WTC11 (cell line): Measurements from ENCODE around the gene ZNF521. TPM values are rescaled to one million over a fixed set of nuclear protein-coding genes. Genes with fewer than 3 reads are reported as not detected.

Source experiments
- ATAC-seq: fragments of 200-7000 bp; cut with Tn5 transposase; 2 replicates; pipeline ENCODE4 v1.10.0; 2021; ENCODE audit warnings: mild to moderate bottlenecking, moderate library complexity
- CTCF ChIA-PET: fragments of 300-600 bp; sonication (Branson Sonifier 250); formaldehyde crosslinking; loops from one replicate; lab custom pipeline; 2021; ENCODE audit warnings: antibody characterized with exemption; lab: Charles Lee
- POLR2A ChIA-PET: fragments of 350-600 bp; sonication (Branson Sonifier 250); formaldehyde crosslinking; loops from one replicate; lab custom pipeline; 2021; ENCODE audit warnings: antibody characterized with exemption; lab: Charles Lee
- DNase-seq: peaks from one replicate; pipeline ENCODE4 v3.0.0; 2021; ENCODE audit warnings: low spot score
- H3K27ac Mint-ChIP-seq: 2 replicates; pipeline ENCODE4 v1.8.0; 2021; ENCODE audit warnings: mixed read lengths
- H3K27me3 Mint-ChIP-seq: 2 replicates; pipeline ENCODE4 v1.8.0; 2021; ENCODE audit warnings: low read depth, mild to moderate bottlenecking, moderate library complexity, mixed read lengths
- H3K36me3 Mint-ChIP-seq: 2 replicates; pipeline ENCODE4 v1.8.0; 2021; ENCODE audit warnings: mixed read lengths
- H3K4me1 Mint-ChIP-seq: 2 replicates; pipeline ENCODE4 v1.8.0; 2022; ENCODE audit warnings: mixed read lengths
- H3K4me3 Mint-ChIP-seq: 2 replicates; pipeline ENCODE4 v1.8.0; 2021; ENCODE audit warnings: mild to moderate bottlenecking, moderate library complexity, mixed read lengths
- H3K9me3 Mint-ChIP-seq: 2 replicates; pipeline ENCODE4 v1.8.0; 2021; ENCODE audit warnings: mixed read lengths
- AR ChIP-seq: fragments of 250-450 bp; sonication (Bioruptor Pico); IDR thresholded peaks from 2 replicates; pipeline ENCODE4 v1.9.0; 2021; ENCODE audit warnings: mild to moderate bottlenecking
- CBFB ChIP-seq: sonication (generic); formaldehyde crosslinking; IDR thresholded peaks from 2 replicates; pipeline ENCODE4 v1.8.1; 2022; ENCODE audit warnings: mild to moderate bottlenecking, low read depth, missing genetic modification reagents
- ELF4 ChIP-seq: sonication (generic); formaldehyde crosslinking; IDR thresholded peaks from 2 replicates; pipeline ENCODE4 v1.8.1; 2022; ENCODE audit warnings: low read depth, mild to moderate bottlenecking, moderate library complexity, missing genetic modification reagents
- FOXK1 ChIP-seq: sonication (generic); formaldehyde crosslinking; IDR thresholded peaks from 2 replicates; pipeline ENCODE4 v1.8.0; 2022; ENCODE audit warnings: mild to moderate bottlenecking, moderate library complexity, missing genetic modification reagents
- FOXP4 ChIP-seq: sonication (generic); formaldehyde crosslinking; IDR thresholded peaks from 2 replicates; pipeline ENCODE4 v1.8.0; 2022; ENCODE audit warnings: mild to moderate bottlenecking, missing genetic modification reagents
- GABPB1 ChIP-seq: sonication (generic); formaldehyde crosslinking; IDR thresholded peaks from 2 replicates; pipeline ENCODE4 v1.8.1; 2023; ENCODE audit warnings: mild to moderate bottlenecking, missing genetic modification reagents
- HMGXB4 ChIP-seq: sonication (generic); formaldehyde crosslinking; IDR thresholded peaks from 2 replicates; pipeline ENCODE4 v1.8.1; 2023; ENCODE audit warnings: mild to moderate bottlenecking, moderate library complexity, missing genetic modification reagents
- MLX ChIP-seq: sonication (generic); formaldehyde crosslinking; IDR thresholded peaks from 2 replicates; pipeline ENCODE4 v1.8.1; 2023; ENCODE audit warnings: mild to moderate bottlenecking, missing genetic modification reagents, moderate library complexity
- NFYB ChIP-seq: sonication (generic); formaldehyde crosslinking; conservative IDR thresholded peaks from 2 replicates; pipeline ENCODE4 v1.8.0; 2022; ENCODE audit warnings: low read depth, missing genetic modification reagents
- TCF7 ChIP-seq: sonication (generic); formaldehyde crosslinking; IDR thresholded peaks from 2 replicates; pipeline ENCODE4 v1.8.0; 2022; ENCODE audit warnings: mild to moderate bottlenecking, low read depth, missing genetic modification reagents, moderate library complexity
- ZNF281 ChIP-seq: sonication (generic); formaldehyde crosslinking; IDR thresholded peaks from 2 replicates; pipeline ENCODE4 v1.8.0; 2023; ENCODE audit warnings: mild to moderate bottlenecking, missing genetic modification reagents
- ZNF317 ChIP-seq: sonication (generic); formaldehyde crosslinking; IDR thresholded peaks from 2 replicates; pipeline ENCODE4 v1.8.1; 2023; ENCODE audit warnings: low read depth, mild to moderate bottlenecking, moderate library complexity, missing genetic modification reagents, borderline replicate concordance
- ZNF416 ChIP-seq: fragments of 250-450 bp; sonication (Bioruptor Pico); IDR thresholded peaks from 2 replicates; pipeline ENCODE4 v1.9.0; 2021; ENCODE audit warnings: mild to moderate bottlenecking, inconsistent platforms
- ZNF423 ChIP-seq: fragments of 250-450 bp; sonication (Bioruptor Pico); IDR thresholded peaks from 2 replicates; pipeline ENCODE4 v2.1.2; 2022; ENCODE audit warnings: mild to moderate bottlenecking, moderate library complexity
- ZNF512 ChIP-seq: sonication (generic); formaldehyde crosslinking; IDR thresholded peaks from 2 replicates; pipeline ENCODE4 v1.8.1; 2022; ENCODE audit warnings: missing genetic modification reagents, borderline replicate concordance
- total RNA-seq: library from RNA; stranded (reverse); gene quantifications from 3 replicates; pipeline ENCODE4 v1.2.3, GENCODE V29; 2021

Gene ZNF521
- total RNA-seq, 1 experiment from 2014 or later = 15.3 TPM

- DNase-seq (no peak), ATAC-seq (0 out of 2 replicates have a peak, but pooled peaks have one; percentile 12)
- H3K36me3 Mint-ChIP-seq = no peaks in the 10 kb centered on the region
- ChIA-PET POLR2A (no interaction called here), CTCF (interaction anchor here (0.6 to 1.5 kb wide), 2 partner anchors 26 to 841 kb away, joined by 3 to 5 read pairs; no protein-coding TSS in a partner anchor)
- TF ChIP-seq HMGXB4 (CRISPR knock-in tag) (no peak), ELF4 (CRISPR knock-in tag) (no peak), ZNF423 (peak; percentile 75), FOXK1 (CRISPR knock-in tag) (no peak), ZNF317 (CRISPR knock-in tag) (no peak), ZNF512 (no peak)
- H3K27ac Mint-ChIP-seq = no peak overlapping the region
- H3K4me1 Mint-ChIP-seq = peaks cover 17% of the 10 kb centered on the region
- no peak overlapping the region for H3K4me3 Mint-ChIP-seq
- H3K9me3 Mint-ChIP-seq = no peaks in the 10 kb centered on the region
- H3K27me3 Mint-ChIP-seq = no peaks in the 10 kb centered on the region
Observed at GRCh38 chr18:25284861-25285550, 67.0 kb downstream of the ZNF521 start.

GRCh38 chr18:25284281-25284680 is 67.7 kb downstream of the ZNF521 start:
- TF ChIP-seq CBFB (CRISPR knock-in tag) = no peak
- Mint-ChIP-seq H3K36me3 (no peaks in the 10 kb centered on the region), H3K4me1 (peaks cover 11% of the 10 kb centered on the region), H3K27ac (no peak overlapping the region), H3K9me3 (no peaks in the 10 kb centered on the region), H3K27me3 (no peaks in the 10 kb centered on the region), H3K4me3 (no peak overlapping the region)
- no peak for ATAC-seq
- POLR2A ChIA-PET = no interaction called here
- no peak for DNase-seq
- CTCF ChIA-PET = interaction anchor here (0.6 to 1.5 kb wide), 2 partner anchors 26 to 842 kb away, joined by 3 to 5 read pairs; no protein-coding TSS in a partner anchor

- Mint-ChIP-seq H3K27me3 (no peaks in the 10 kb centered on the region), H3K4me3 (no peak overlapping the region), H3K36me3 (no peaks in the 10 kb centered on the region), H3K9me3 (no peaks in the 10 kb centered on the region), H3K4me1 (peaks cover 7% of the 10 kb centered on the region), H3K27ac (no peak overlapping the region)
- ChIA-PET POLR2A (no interaction called here), CTCF (interaction anchor here (1.5 kb wide), 1 partner anchor 27 kb away, joined by 5 read pairs; no protein-coding TSS in a partner anchor)
- no peak for DNase-seq
- ATAC-seq = no peak
- no peak for TF ChIP-seq MLX (CRISPR knock-in tag)
- no peak for TF ChIP-seq ZNF512
- TF ChIP-seq TCF7 = no peak
- TF ChIP-seq FOXP4 (CRISPR knock-in tag) = no peak
- no peak for TF ChIP-seq ZNF281 (CRISPR knock-in tag)
- no peak for TF ChIP-seq AR
- no peak for TF ChIP-seq GABPB1 (CRISPR knock-in tag)
- no peak for TF ChIP-seq NFYB (CRISPR knock-in tag)
- no peak for TF ChIP-seq ZNF416 (CRISPR knock-in tag)
Observed at GRCh38 chr18:25283781-25284180, 68.2 kb downstream of the ZNF521 start.
